IPS DF 6.9 (cell line): ENCODE measurements around the gene AFF3.
"Not testable (repeated sequence)": the region's sequence is repeated elsewhere in the genome, so short reads cannot be mapped to it uniquely, and the experiment has no call there.

Source experiments
- DNase-seq: peaks from one replicate; pipeline ENCODE4 v3.0.0-alpha.2; 2013; ENCODE audit warnings: low read depth, low spot score
- H3K27ac ChIP-seq: one replicate; pipeline ENCODE4 v1.5.1; 2013; ENCODE audit warnings: low read length, control low read depth
- H3K27me3 ChIP-seq: 2 replicates; pipeline ENCODE4 v1.6.1; 2013; ENCODE audit warnings: mild to moderate bottlenecking, low read length; ENCODE audit not compliant: control insufficient read depth, insufficient read depth
- H3K36me3 ChIP-seq: 2 replicates; pipeline ENCODE4 v1.6.1; 2013; ENCODE audit warnings: low read length; ENCODE audit not compliant: control insufficient read depth, insufficient read depth
- H3K4me1 ChIP-seq: 2 replicates; pipeline ENCODE4 v1.6.1; 2013; ENCODE audit warnings: low read length; ENCODE audit not compliant: control insufficient read depth, insufficient read depth
- H3K4me3 ChIP-seq: 2 replicates; pipeline ENCODE4 v1.5.1; 2013; ENCODE audit warnings: mild to moderate bottlenecking, low read length
- H3K9me3 ChIP-seq: 2 replicates; pipeline ENCODE4 v1.6.1; 2013; ENCODE audit warnings: low read length, inconsistent platforms; ENCODE audit not compliant: control insufficient read depth, insufficient read depth
- WGBS: extraction: QIAGEN DNeasy Blood & Tissue Kit; methylation state at CpG from one replicate; pipeline ENCODE4 v1.1.7; 2013; ENCODE audit warnings: mixed read lengths, missing lambda C conversion rate; ENCODE audit not compliant: insufficient read length, insufficient coverage; 5-methylcytosine and 5-hydroxymethylcytosine counted together

The AFF3 gene

GRCh38 chr2:99957332-99958133 is 184.9 kb downstream of the AFF3 start:
- no peak for DNase-seq
- Histone ChIP-seq H3K9me3 (no peaks in the 10 kb centered on the region), H3K36me3 (no peaks in the 10 kb centered on the region), H3K4me3 (no peak overlapping the region), H3K27ac (no peak overlapping the region), H3K4me1 (peaks cover 5% of the 10 kb centered on the region), H3K27me3 (no peaks in the 10 kb centered on the region)
- WGBS, result no CpG with 5 or more reads among the region's 8 CpGs

- Histone ChIP-seq H3K9me3 (no peaks in the 10 kb centered on the region), H3K36me3 (no peaks in the 10 kb centered on the region), H3K4me3 (no peak overlapping the region), H3K4me1 (peaks cover 5% of the 10 kb centered on the region), H3K27me3 (no peaks in the 10 kb centered on the region), H3K27ac (no peak overlapping the region)
- no peak for DNase-seq
- WGBS, result no CpG with 5 or more reads among the region's 6 CpGs
These were observed 186.0 kb downstream of the AFF3 start for GRCh38 chr2:99956232-99957030.

GRCh38 chr2:99953750-99954149 is 188.6 kb downstream of the AFF3 start:
- no CpG with 5 or more reads among the region's 2 CpGs for WGBS
- Histone ChIP-seq H3K4me1 (no peaks in the 10 kb centered on the region), H3K36me3 (no peaks in the 10 kb centered on the region), H3K27ac (no peak overlapping the region), H3K27me3 (no peaks in the 10 kb centered on the region), H3K9me3 (no peaks in the 10 kb centered on the region), H3K4me3 (no peak overlapping the region)
- no peak for DNase-seq

GRCh38 chr2:99949963-99950362 is 192.4 kb downstream of the AFF3 start:
- H3K27me3 ChIP-seq, result no peaks in the 10 kb centered on the region
- H3K9me3 ChIP-seq, result no peaks in the 10 kb centered on the region
- no peaks in the 10 kb centered on the region for H3K4me1 ChIP-seq
- H3K4me3 ChIP-seq, result no peak overlapping the region
- no peaks in the 10 kb centered on the region for H3K36me3 ChIP-seq
- no peak overlapping the region for H3K27ac ChIP-seq
- no peak for DNase-seq
- no CpG with 5 or more reads among the region's 1 CpG for WGBS

GRCh38 chr2:99949530-99949929 is 192.9 kb downstream of the AFF3 start:
- H3K27me3 ChIP-seq, result no peaks in the 10 kb centered on the region

GRCh38 chr2:99948010-99948409 is 194.4 kb downstream of the AFF3 start:
- DNase-seq, result no peak
- no CpG with 5 or more reads among the region's 5 CpGs for WGBS
- Histone ChIP-seq H3K27ac (no peak overlapping the region), H3K36me3 (no peaks in the 10 kb centered on the region), H3K9me3 (no peaks in the 10 kb centered on the region), H3K4me1 (no peaks in the 10 kb centered on the region), H3K4me3 (no peak overlapping the region), H3K27me3 (no peaks in the 10 kb centered on the region)

More at GRCh38 chr2:99949530-99949929, 192.9 kb downstream of the AFF3 start:
- no peak overlapping the region for H3K27ac ChIP-seq
- H3K4me1 ChIP-seq, result no peaks in the 10 kb centered on the region
- no peaks in the 10 kb centered on the region for H3K9me3 ChIP-seq
- DNase-seq, result no peak
- H3K36me3 ChIP-seq, result no peaks in the 10 kb centered on the region
- H3K4me3 ChIP-seq, result no peak overlapping the region
- no CpG with 5 or more reads among the region's 4 CpGs for WGBS

- H3K36me3 ChIP-seq, result not testable (repeated sequence)
- WGBS, result no CpG with 5 or more reads among the region's 4 CpGs
These were observed 195.0 kb downstream of the AFF3 start for GRCh38 chr2:99947366-99947765.

GRCh38 chr2:99944019-99944418 is 198.4 kb downstream of the AFF3 start:
- no peak for DNase-seq
- Histone ChIP-seq H3K36me3 (no peaks in the 10 kb centered on the region), H3K9me3 (no peaks in the 10 kb centered on the region), H3K4me3 (no peak overlapping the region), H3K27ac (no peak overlapping the region), H3K27me3 (no peaks in the 10 kb centered on the region), H3K4me1 (no peaks in the 10 kb centered on the region)
- no CpG with 5 or more reads among the region's 4 CpGs for WGBS

More at GRCh38 chr2:99947366-99947765, 195.0 kb downstream of the AFF3 start:
- not testable (repeated sequence) for H3K27ac ChIP-seq, H3K9me3 ChIP-seq, H3K27me3 ChIP-seq, DNase-seq, H3K4me1 ChIP-seq, H3K4me3 ChIP-seq

GRCh38 chr2:99942561-99943347 is 199.6 kb downstream of the AFF3 start:
- no CpG with 5 or more reads among the region's 6 CpGs for whole genome bisulfite sequencing
- DNase-seq, result no peak
- no peak overlapping the region for H3K27ac ChIP-seq
- no peaks in the 10 kb centered on the region for H3K9me3 ChIP-seq
- no peaks in the 10 kb centered on the region for H3K27me3 ChIP-seq
- H3K4me3 ChIP-seq, result no peak overlapping the region
- H3K36me3 ChIP-seq, result no peaks in the 10 kb centered on the region
- no peaks in the 10 kb centered on the region for H3K4me1 ChIP-seq

GRCh38 chr2:99940963-99941362 is 201.4 kb downstream of the AFF3 start:
- no peak overlapping the region for H3K4me3 ChIP-seq
- DNase-seq, result no peak
- no peaks in the 10 kb centered on the region for H3K4me1 ChIP-seq
- no peak overlapping the region for H3K27ac ChIP-seq
- H3K9me3 ChIP-seq, result no peaks in the 10 kb centered on the region
- WGBS, result no CpG with 5 or more reads among the region's 7 CpGs
- H3K27me3 ChIP-seq, result no peaks in the 10 kb centered on the region
- no peaks in the 10 kb centered on the region for H3K36me3 ChIP-seq
